Pons (tissue), 1 donor: ENCODE results near the gene PWWP2A.
"Not testable (repeated sequence)": the region's sequence is repeated elsewhere in the genome, so short reads cannot be mapped to it uniquely, and the experiment has no call there.

Experiments used
- DNase-seq: peaks from one replicate; pipeline ENCODE4 v3.0.0-alpha.2; 2016; ENCODE audit warnings: low spot score

PWWP2A gene

GRCh38 chr5:160119142-160119904 lies at the start of gene PWWP2A:
TSS of gene PWWP2A (minus strand) at chr5:160119450. CDS start at chr5:160119388, 62 bp downstream.
- peak; percentile 100 for DNase-seq

GRCh38 chr5:160167624-160168165 lies 48.4 kb upstream of the PWWP2A start:
- no peak for DNase-seq

- no peak for DNase-seq
These were observed 47.8 kb upstream of the PWWP2A start for GRCh38 chr5:160166973-160167623.

GRCh38 chr5:160166069-160166972 lies 47.1 kb upstream of the PWWP2A start:
- DNase-seq = no peak

GRCh38 chr5:160165137-160166068 lies 46.2 kb upstream of the PWWP2A start:
- peak; percentile 99 for DNase-seq

GRCh38 chr5:160162910-160163309 lies 43.7 kb upstream of the PWWP2A start:
- DNase-seq = no peak

GRCh38 chr5:160161626-160162025 lies 42.4 kb upstream of the PWWP2A start:
- DNase-seq = no peak

GRCh38 chr5:160160875-160161274 lies 41.6 kb upstream of the PWWP2A start:
- not testable (repeated sequence) for DNase-seq

- DNase-seq = no peak
These were observed 40.9 kb upstream of the PWWP2A start for GRCh38 chr5:160159991-160160792.

GRCh38 chr5:160158087-160158486 lies 38.8 kb upstream of the PWWP2A start:
- DNase-seq = no peak

GRCh38 chr5:160155017-160155750 lies 35.9 kb upstream of the PWWP2A start:
- no peak for DNase-seq

GRCh38 chr5:160152901-160153300 lies 33.7 kb upstream of the PWWP2A start:
- DNase-seq = no peak

- DNase-seq = no peak
These were observed 33.0 kb upstream of the PWWP2A start for GRCh38 chr5:160152287-160152686.

- DNase-seq = no peak
These were observed 31.8 kb upstream of the PWWP2A start for GRCh38 chr5:160151017-160151416.

GRCh38 chr5:160150381-160150780 lies 31.1 kb upstream of the PWWP2A start:
- no peak for DNase-seq

- DNase-seq = not testable (repeated sequence)
These were observed 25.2 kb upstream of the PWWP2A start for GRCh38 chr5:160144436-160144835.

- DNase-seq = no peak
These were observed 15.1 kb upstream of the PWWP2A start for GRCh38 chr5:160134332-160134731.

GRCh38 chr5:160133918-160134304 lies 14.7 kb upstream of the PWWP2A start:
- no peak for DNase-seq
